Ovary (tissue), 3 donors: ENCODE data around the gene AMIGO1.

ENCODE experiments used
- EP300 ChIP-seq: sonication (generic); formaldehyde crosslinking; IDR thresholded peaks from one replicate; pipeline ENCODE4 v1.6.1; 2017; ENCODE audit warnings: antibody characterized with exemption
- POLR2A ChIP-seq: fragments of 450-650 bp; IDR thresholded peaks from one replicate; pipeline ENCODE4 v1.6.1; 2017; ENCODE audit warnings: antibody characterized with exemption, mild to moderate bottlenecking, moderate library complexity
- TF ChIP-seq, protein P1 (sequence below), 3 donors: fragments of 450-650 bp in 2 of 3; fragments of 200-600 bp in 1 of 3; IDR thresholded peaks; one replicate each; pipeline versions ENCODE4 v1.5.1 to v1.8.0; 2016 to 2022; ENCODE audit warnings: antibody characterized with exemption in 3 of 3, mild to moderate bottlenecking in 1 of 3
- donor health status: DM: no; HTN: no; CAD: no.

DNA sequence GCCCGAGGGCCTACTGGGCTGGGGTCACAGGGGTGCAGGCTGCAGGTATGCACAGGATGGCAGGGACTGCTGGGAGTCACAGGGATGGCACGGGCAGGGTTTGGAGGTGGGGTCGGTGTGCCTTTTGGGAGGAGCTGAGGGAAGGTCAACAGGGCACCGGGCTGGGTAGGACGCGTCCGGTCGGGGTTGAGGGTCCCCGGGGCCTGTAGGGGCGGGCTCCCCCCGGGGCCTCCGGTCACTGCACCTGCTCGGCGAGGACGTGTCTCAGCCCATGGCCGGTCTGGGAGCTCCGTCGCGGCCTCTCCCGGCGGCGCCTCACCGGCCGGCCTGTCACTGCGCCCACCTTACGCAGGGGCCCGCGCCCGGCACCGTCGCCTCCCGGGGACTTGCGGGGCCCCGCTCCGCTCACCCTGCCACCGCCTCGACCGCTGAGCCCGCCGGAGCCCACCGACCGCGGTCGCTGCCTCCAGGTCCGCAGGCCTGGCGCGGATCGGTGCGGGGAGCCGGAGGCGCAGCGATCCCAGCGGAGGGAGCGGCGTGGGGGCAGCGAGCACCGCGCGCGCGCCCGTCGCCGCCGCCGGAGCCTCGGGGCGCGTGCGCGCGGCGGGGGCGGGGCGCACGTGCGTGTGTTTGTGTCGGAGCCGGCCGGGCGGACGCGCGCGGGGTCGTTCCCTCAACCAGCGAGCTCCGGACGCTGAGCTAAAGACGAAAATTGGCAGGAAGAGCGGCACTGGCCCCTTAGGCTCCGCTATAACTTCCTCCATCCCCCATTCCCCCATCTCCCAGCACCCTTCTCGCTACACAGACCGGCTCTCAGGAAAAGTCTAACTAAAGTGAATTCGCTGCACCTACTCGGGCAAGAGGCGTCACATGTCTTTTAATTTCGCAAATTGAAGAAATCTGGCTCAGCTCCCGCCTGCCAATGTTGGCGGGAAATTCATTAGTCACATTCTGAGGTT is at the start of gene AMIGO1:
- TF ChIP-seq, protein P1, sequence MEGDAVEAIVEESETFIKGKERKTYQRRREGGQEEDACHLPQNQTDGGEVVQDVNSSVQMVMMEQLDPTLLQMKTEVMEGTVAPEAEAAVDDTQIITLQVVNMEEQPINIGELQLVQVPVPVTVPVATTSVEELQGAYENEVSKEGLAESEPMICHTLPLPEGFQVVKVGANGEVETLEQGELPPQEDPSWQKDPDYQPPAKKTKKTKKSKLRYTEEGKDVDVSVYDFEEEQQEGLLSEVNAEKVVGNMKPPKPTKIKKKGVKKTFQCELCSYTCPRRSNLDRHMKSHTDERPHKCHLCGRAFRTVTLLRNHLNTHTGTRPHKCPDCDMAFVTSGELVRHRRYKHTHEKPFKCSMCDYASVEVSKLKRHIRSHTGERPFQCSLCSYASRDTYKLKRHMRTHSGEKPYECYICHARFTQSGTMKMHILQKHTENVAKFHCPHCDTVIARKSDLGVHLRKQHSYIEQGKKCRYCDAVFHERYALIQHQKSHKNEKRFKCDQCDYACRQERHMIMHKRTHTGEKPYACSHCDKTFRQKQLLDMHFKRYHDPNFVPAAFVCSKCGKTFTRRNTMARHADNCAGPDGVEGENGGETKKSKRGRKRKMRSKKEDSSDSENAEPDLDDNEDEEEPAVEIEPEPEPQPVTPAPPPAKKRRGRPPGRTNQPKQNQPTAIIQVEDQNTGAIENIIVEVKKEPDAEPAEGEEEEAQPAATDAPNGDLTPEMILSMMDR (IDR thresholded peaks at IDR 0.05), result no peak
- TF ChIP-seq POLR2A (no peak), EP300 (no peak)
